ENCODE data around the gene TAF4. TPM values are rescaled to one million over a fixed set of nuclear protein-coding genes. Genes with fewer than 3 reads are reported as not detected.
A peak's percentile ranks its signal among the peaks of the same experiment; 100 is the strongest.

The TAF4 gene
- 19.5 and 19.7 TPM in 2 replicates for total RNA-seq (2014; rRNA removed; shearing (Covaris generic); ENCODE audit: low replicate concordance)

- DNase-seq: peak; percentile 92
- Histone ChIP-seq H3K9me2 (replicated peaks; ENCODE audit: insufficient read depth, low read length) (no peaks in the 10 kb centered on the region), H3K36me3 (ENCODE audit: insufficient read depth, low read length) (no peaks in the 10 kb centered on the region), H3K9ac (ENCODE audit: low read length) (peak within 1 kb of the TSS; percentile 81), H3K27ac (ENCODE audit: low read length) (no peak within 1 kb of the TSS), H4K20me1 (ENCODE audit: insufficient read depth, low read depth, low read length) (peaks cover 24% of the 10 kb centered on the region; the same call in 1 of the 2 replicates), H3K4me2 (ENCODE audit: low read depth, low read length, poor library complexity, severe bottlenecking) (peak within 1 kb of the TSS; percentile 99), H3K79me2 (ENCODE audit: low read length) (peaks cover 36% of the 10 kb centered on the region), H3K4me3 (ENCODE audit: low read length) (peak within 1 kb of the TSS; percentile 77), H3K27me3 (ENCODE audit: low read length) (0 out of 2 replicates have a peak, but pooled peaks cover 3% of the 10 kb centered on the region), H3K4me1 (ENCODE audit: low read length) (peaks cover 40% of the 10 kb centered on the region), H2AFZ (ENCODE audit: low read length) (peak within 1 kb of the TSS; percentile 69), H3K9me3 (ENCODE audit: low read length) (no peaks in the 10 kb centered on the region)
Observed at GRCh38 chr20:62065674-62066338, at the start of gene TAF4. Gene TAF4, minus strand, starts transcription at chr20:62065881. Its CDS starts 71 bp downstream, at chr20:62065810.

GRCh38 chr20:62114894-62115293 is 49.2 kb upstream of the TAF4 start:
- Histone ChIP-seq H3K9me3 (ENCODE audit: low read length) (peaks cover 14% of the 10 kb centered on the region; the same call in 1 of the 2 replicates), H3K36me3 (ENCODE audit: insufficient read depth, low read length) (no peaks in the 10 kb centered on the region), H3K9me2 (replicated peaks; ENCODE audit: insufficient read depth, low read length) (no peaks in the 10 kb centered on the region), H2AFZ (ENCODE audit: low read length) (no peak overlapping the region), H3K4me3 (ENCODE audit: low read length) (no peak overlapping the region), H3K79me2 (ENCODE audit: low read length) (no peaks in the 10 kb centered on the region), H4K20me1 (ENCODE audit: insufficient read depth, low read depth, low read length) (no peaks in the 10 kb centered on the region), H3K4me1 (ENCODE audit: low read length) (no peaks in the 10 kb centered on the region), H3K4me2 (ENCODE audit: low read depth, low read length, poor library complexity, severe bottlenecking) (no peak overlapping the region), H3K9ac (ENCODE audit: low read length) (no peak overlapping the region), H3K27me3 (ENCODE audit: low read length) (no peaks in the 10 kb centered on the region; the same call in 1 of the 2 replicates), H3K27ac (ENCODE audit: low read length) (no peak overlapping the region)
- DNase-seq: no peak

GRCh38 chr20:62112368-62112767 is 46.7 kb upstream of the TAF4 start:
- H3K9me3 ChIP-seq (ENCODE audit: low read length): peaks cover 31% of the 10 kb centered on the region
- no peak overlapping the region for H3K4me3 ChIP-seq (ENCODE audit: low read length)
- no peak overlapping the region for H2AFZ ChIP-seq (ENCODE audit: low read length)
- H3K9me2 ChIP-seq (replicated peaks; ENCODE audit: insufficient read depth, low read length): no peaks in the 10 kb centered on the region
- H3K4me2 ChIP-seq (ENCODE audit: low read depth, low read length, poor library complexity, severe bottlenecking): no peak overlapping the region
- no peaks in the 10 kb centered on the region for H4K20me1 ChIP-seq (ENCODE audit: insufficient read depth, low read depth, low read length)
- H3K27ac ChIP-seq (ENCODE audit: low read length): no peak overlapping the region
- H3K36me3 ChIP-seq (ENCODE audit: insufficient read depth, low read length): no peaks in the 10 kb centered on the region
- H3K9ac ChIP-seq (ENCODE audit: low read length): no peak overlapping the region
- no peaks in the 10 kb centered on the region; the same call in 1 of the 2 replicates for H3K27me3 ChIP-seq (ENCODE audit: low read length)
- H3K4me1 ChIP-seq (ENCODE audit: low read length): no peaks in the 10 kb centered on the region
- no peaks in the 10 kb centered on the region for H3K79me2 ChIP-seq (ENCODE audit: low read length)
- no peak for DNase-seq

GRCh38 chr20:62111148-62111547 is 45.5 kb upstream of the TAF4 start:
- no peak for DNase-seq
- H3K27ac ChIP-seq (ENCODE audit: low read length): no peak overlapping the region
- no peaks in the 10 kb centered on the region for H4K20me1 ChIP-seq (ENCODE audit: insufficient read depth, low read depth, low read length)
- no peak overlapping the region for H3K4me2 ChIP-seq (ENCODE audit: low read depth, low read length, poor library complexity, severe bottlenecking)
- no peaks in the 10 kb centered on the region for H3K4me1 ChIP-seq (ENCODE audit: low read length)
- H3K9me2 ChIP-seq (replicated peaks; ENCODE audit: insufficient read depth, low read length): no peaks in the 10 kb centered on the region
- H3K4me3 ChIP-seq (ENCODE audit: low read length): no peak overlapping the region
- H2AFZ ChIP-seq (ENCODE audit: low read length): no peak overlapping the region
- H3K36me3 ChIP-seq (ENCODE audit: insufficient read depth, low read length): no peaks in the 10 kb centered on the region
- H3K27me3 ChIP-seq (ENCODE audit: low read length): no peaks in the 10 kb centered on the region; the same call in 1 of the 2 replicates
- H3K79me2 ChIP-seq (ENCODE audit: low read length): no peaks in the 10 kb centered on the region
- no peak overlapping the region for H3K9ac ChIP-seq (ENCODE audit: low read length)
- H3K9me3 ChIP-seq (ENCODE audit: low read length): peaks cover 36% of the 10 kb centered on the region

- no peaks in the 10 kb centered on the region for H3K79me2 ChIP-seq (ENCODE audit: low read length)
- DNase-seq: no peak
- no peak overlapping the region for H3K9ac ChIP-seq (ENCODE audit: low read length)
- no peak overlapping the region for H2AFZ ChIP-seq (ENCODE audit: low read length)
- H3K27me3 ChIP-seq (ENCODE audit: low read length): no peaks in the 10 kb centered on the region; the same call in 1 of the 2 replicates
- H3K9me3 ChIP-seq (ENCODE audit: low read length): peaks cover 29% of the 10 kb centered on the region
- H3K4me2 ChIP-seq (ENCODE audit: low read depth, low read length, poor library complexity, severe bottlenecking): no peak overlapping the region
- no peaks in the 10 kb centered on the region for H4K20me1 ChIP-seq (ENCODE audit: insufficient read depth, low read depth, low read length)
- H3K27ac ChIP-seq (ENCODE audit: low read length): no peak overlapping the region
- H3K36me3 ChIP-seq (ENCODE audit: insufficient read depth, low read length): no peaks in the 10 kb centered on the region
- no peaks in the 10 kb centered on the region for H3K4me1 ChIP-seq (ENCODE audit: low read length)
- no peaks in the 10 kb centered on the region for H3K9me2 ChIP-seq (replicated peaks; ENCODE audit: insufficient read depth, low read length)
- no peak overlapping the region for H3K4me3 ChIP-seq (ENCODE audit: low read length)
Observed at GRCh38 chr20:62105592-62105991, 39.9 kb upstream of the TAF4 start.

GRCh38 chr20:62104791-62105345 is 39.2 kb upstream of the TAF4 start:
- Histone ChIP-seq H3K9me2 (replicated peaks; ENCODE audit: insufficient read depth, low read length) (no peaks in the 10 kb centered on the region), H4K20me1 (ENCODE audit: insufficient read depth, low read depth, low read length) (no peaks in the 10 kb centered on the region), H2AFZ (ENCODE audit: low read length) (no peak overlapping the region), H3K4me1 (ENCODE audit: low read length) (no peaks in the 10 kb centered on the region), H3K27ac (ENCODE audit: low read length) (no peak overlapping the region), H3K4me3 (ENCODE audit: low read length) (no peak overlapping the region), H3K79me2 (ENCODE audit: low read length) (no peaks in the 10 kb centered on the region), H3K27me3 (ENCODE audit: low read length) (no peaks in the 10 kb centered on the region; the same call in 1 of the 2 replicates), H3K36me3 (ENCODE audit: insufficient read depth, low read length) (no peaks in the 10 kb centered on the region), H3K9ac (ENCODE audit: low read length) (no peak overlapping the region), H3K9me3 (ENCODE audit: low read length) (peaks cover 29% of the 10 kb centered on the region), H3K4me2 (ENCODE audit: low read depth, low read length, poor library complexity, severe bottlenecking) (no peak overlapping the region)
- DNase-seq: no peak

GRCh38 chr20:62104234-62104789 is 38.6 kb upstream of the TAF4 start:
- Histone ChIP-seq H3K79me2 (ENCODE audit: low read length) (no peaks in the 10 kb centered on the region), H3K4me2 (ENCODE audit: low read depth, low read length, poor library complexity, severe bottlenecking) (no peak overlapping the region), H3K9me3 (ENCODE audit: low read length) (peaks cover 26% of the 10 kb centered on the region), H3K9ac (ENCODE audit: low read length) (no peak overlapping the region), H3K36me3 (ENCODE audit: insufficient read depth, low read length) (no peaks in the 10 kb centered on the region), H3K27ac (ENCODE audit: low read length) (no peak overlapping the region), H3K27me3 (ENCODE audit: low read length) (no peaks in the 10 kb centered on the region; the same call in 1 of the 2 replicates), H3K9me2 (replicated peaks; ENCODE audit: insufficient read depth, low read length) (no peaks in the 10 kb centered on the region), H2AFZ (ENCODE audit: low read length) (no peak overlapping the region), H4K20me1 (ENCODE audit: insufficient read depth, low read depth, low read length) (no peaks in the 10 kb centered on the region), H3K4me3 (ENCODE audit: low read length) (no peak overlapping the region), H3K4me1 (ENCODE audit: low read length) (no peaks in the 10 kb centered on the region)
- no peak for DNase-seq

GRCh38 chr20:62103508-62104233 is 38.0 kb upstream of the TAF4 start:
- Histone ChIP-seq H3K9me2 (replicated peaks; ENCODE audit: insufficient read depth, low read length) (no peaks in the 10 kb centered on the region), H3K79me2 (ENCODE audit: low read length) (no peaks in the 10 kb centered on the region), H3K27me3 (ENCODE audit: low read length) (no peaks in the 10 kb centered on the region; the same call in 1 of the 2 replicates), H4K20me1 (ENCODE audit: insufficient read depth, low read depth, low read length) (no peaks in the 10 kb centered on the region), H3K27ac (ENCODE audit: low read length) (no peak overlapping the region), H3K9ac (ENCODE audit: low read length) (no peak overlapping the region), H3K36me3 (ENCODE audit: insufficient read depth, low read length) (no peaks in the 10 kb centered on the region), H3K4me2 (ENCODE audit: low read depth, low read length, poor library complexity, severe bottlenecking) (no peak overlapping the region), H2AFZ (ENCODE audit: low read length) (no peak overlapping the region), H3K4me1 (ENCODE audit: low read length) (no peaks in the 10 kb centered on the region), H3K9me3 (ENCODE audit: low read length) (peaks cover 20% of the 10 kb centered on the region; the same call in 1 of the 2 replicates), H3K4me3 (ENCODE audit: low read length) (no peak overlapping the region)
- no peak for DNase-seq
